Dermis blood vessel endothelial cell (primary cell): ENCODE measurements around the gene PSMG3. TPM values are rescaled to one million over a fixed set of nuclear protein-coding genes. Genes with fewer than 3 reads are reported as not detected.
A peak's percentile ranks its signal among the peaks of the same experiment; 100 is the strongest.

Experiments
- DNase-seq: peaks from one replicate; pipeline ENCODE4 v3.0.0; 2010
- total RNA-seq: library from RNA; depleted of rRNA; stranded (reverse); fragments of >200 nt; gene quantifications from 2 replicates; pipeline ENCODE4 v1.2.3, GENCODE V29; 2014

The PSMG3 gene
- total RNA-seq, 1 donor from 2014 or later = 20.1 TPM

DNA sequence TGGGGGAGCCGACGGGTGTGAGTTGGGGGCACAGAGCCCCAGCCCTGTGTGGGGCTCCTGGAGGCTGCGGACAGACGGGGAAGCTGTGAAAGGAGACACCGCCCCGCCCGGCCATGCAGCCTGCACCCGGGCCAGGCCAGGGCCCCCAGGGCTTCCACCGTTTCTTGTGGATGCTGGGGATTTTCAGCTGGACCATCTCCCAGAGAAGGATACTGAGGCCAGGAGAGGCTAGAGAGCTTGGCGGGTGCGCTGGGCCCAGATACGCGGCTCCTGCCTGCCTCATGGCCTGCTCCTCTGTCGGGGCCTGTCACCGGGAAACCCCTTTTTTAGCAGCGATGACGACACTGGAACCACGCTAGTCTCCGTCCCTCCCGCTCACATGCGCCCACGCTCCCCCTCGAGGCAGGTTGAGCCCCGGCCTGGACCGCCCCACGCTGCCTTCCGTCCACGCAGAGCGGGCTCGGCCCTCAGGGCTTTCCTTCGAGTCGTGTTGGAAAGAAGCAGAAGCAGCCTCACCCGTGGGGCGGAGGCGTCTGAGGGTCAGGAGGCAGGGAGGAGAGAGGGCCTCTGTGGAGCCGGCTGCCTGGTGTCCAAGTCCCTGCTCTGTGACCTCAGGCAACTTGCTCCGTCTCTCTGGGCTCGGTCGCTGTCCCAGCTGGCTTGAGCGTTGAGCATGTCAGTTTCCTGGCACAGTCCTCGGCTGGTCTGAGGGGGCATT is 25.5 kb downstream of the PSMG3 start:
- no peak for DNase-seq

DNA sequence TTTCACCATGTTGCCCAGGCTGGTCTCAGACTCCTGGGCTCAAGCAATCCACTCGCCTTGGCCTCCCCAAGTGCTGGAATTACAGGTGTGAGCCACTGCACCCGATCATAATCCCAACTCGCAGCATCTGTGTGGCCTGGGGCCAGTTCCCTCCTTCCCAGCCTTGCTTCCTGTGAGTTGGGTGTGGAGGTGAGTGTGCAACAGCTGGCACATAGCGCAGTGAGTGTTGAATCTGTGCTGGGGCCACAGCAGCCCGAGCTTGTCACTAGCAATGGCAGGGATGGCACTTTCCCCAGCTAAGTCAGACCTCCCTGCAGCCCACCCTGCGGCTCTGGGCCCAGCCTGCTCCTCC is 26.0 kb downstream of the PSMG3 start:
- no peak for DNase-seq

DNA sequence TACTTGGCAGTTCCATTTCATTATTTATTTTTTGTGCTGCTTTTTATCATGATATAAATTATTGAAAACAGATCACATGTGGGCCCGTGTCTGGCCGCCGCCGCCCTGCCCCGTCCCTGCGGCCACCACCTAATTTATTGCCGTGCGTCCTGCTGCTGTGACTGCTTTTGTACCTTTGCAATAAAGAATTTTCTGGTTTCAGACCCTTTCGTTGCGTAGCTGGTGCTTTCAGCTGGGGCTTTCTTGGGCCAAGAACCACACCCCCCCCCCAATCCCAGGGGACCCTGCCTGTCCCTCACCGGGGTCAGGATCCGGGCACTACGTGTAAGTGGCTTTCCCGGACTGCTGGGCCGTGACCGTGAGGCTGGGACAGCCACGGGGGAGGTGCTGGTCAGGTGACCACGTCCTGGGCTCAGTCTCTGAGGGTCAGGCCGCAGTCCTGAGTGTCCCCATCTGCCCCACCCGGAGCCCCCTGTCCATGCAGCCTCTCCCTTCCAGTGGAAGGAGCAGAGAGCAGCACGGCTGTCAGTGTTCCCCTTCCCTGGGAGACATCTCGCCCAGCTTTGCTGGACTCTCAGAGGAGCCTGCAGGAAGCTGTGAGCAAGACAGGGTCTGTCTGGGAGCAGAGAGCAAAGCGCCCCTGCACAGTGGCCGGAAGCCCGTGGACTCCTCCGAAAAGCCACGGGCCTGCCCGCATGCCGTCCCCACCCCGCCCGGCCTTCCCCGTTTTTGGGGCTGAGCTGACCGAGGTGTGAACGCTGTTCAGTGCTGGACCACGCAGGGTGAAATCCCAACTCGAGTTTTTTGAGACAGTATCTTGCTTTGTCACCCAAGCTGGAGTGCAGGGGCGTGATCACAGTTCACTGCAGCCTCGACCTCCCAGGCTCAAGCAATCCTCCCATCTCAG is 26.7 kb downstream of the PSMG3 start:
- DNase-seq = no peak

DNA sequence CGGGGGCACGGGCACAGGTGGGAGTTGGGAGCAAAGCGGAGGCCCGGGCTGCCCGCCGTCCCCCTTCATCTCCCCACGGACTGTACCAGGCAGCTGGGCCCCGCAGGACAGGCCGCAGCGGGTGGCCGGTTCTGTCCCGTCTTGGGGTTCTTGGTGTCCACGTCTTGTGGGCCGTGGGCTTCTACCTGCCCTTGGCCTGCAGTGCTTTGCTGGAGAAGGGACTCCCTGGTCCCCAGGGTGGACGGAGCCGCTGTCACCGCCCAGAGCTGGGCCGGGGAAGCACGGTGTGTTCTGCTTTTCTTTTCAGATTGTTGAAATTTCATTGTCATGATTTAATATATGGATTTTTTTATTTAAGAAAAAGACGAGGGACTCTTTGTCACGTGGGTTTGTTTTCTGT is 27.5 kb downstream of the PSMG3 start:
- no peak for DNase-seq

DNA sequence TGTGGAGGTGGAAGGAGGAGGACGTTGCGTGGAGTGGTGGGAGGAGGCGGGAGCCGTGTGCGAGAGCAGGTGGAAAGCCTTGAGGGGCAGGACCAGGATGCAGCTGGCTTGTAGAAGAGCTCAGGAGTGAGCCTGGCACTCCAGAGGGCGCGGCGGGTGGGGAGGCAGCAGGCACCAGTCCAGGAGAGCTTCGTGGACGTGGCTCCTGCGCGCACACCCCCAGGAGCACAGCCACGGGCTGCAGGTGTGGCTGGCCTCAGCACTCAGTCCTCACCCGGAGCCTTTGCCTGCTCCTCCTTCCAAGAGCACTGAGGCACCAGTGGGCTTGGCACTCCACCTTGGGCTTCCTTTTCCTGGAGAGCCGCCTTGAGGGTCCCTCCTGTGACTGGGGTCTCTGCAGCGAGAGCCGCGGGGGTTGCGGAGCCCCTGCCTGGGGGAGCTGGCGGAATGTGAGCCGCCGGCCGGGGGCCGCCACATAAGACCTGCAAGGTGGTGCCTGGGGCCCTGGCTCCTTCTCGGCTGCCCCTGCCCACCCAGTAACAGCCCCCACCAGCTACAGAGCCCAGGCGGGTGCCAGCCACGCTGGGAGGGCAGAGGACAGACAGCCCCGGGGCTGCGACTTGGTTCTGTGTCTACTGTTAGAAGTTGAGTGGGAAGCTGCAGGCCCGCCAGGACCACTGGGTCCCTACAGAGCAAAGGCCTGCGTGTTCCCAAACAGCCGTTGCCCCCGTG is 28.2 kb downstream of the PSMG3 start:
- no peak for DNase-seq

DNA sequence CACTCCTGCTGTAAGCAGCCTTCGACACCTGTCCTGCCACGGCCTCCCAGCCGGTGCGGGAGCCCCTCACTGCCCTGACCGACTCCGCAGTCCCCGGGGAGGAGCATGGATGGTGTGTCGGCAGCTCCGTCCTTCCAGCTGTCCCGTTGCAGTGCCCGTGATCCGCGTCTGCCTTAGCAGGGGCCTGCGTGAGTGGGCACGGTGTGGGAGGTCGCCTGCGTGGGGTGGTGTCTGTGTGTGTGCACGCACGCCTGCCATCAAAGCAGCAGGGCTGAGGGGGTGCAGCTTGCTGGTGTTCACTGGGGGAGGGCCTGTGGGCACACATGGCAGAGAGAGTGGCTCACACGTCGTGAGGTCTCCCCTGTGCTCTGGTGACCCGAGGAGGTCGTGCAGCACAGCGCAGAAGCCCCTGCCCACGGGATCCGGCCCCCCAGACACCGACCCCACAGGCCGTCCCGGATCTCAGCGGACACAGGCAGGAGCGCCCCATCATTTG is 29.0 kb downstream of the PSMG3 start:
- DNase-seq = no peak

DNA sequence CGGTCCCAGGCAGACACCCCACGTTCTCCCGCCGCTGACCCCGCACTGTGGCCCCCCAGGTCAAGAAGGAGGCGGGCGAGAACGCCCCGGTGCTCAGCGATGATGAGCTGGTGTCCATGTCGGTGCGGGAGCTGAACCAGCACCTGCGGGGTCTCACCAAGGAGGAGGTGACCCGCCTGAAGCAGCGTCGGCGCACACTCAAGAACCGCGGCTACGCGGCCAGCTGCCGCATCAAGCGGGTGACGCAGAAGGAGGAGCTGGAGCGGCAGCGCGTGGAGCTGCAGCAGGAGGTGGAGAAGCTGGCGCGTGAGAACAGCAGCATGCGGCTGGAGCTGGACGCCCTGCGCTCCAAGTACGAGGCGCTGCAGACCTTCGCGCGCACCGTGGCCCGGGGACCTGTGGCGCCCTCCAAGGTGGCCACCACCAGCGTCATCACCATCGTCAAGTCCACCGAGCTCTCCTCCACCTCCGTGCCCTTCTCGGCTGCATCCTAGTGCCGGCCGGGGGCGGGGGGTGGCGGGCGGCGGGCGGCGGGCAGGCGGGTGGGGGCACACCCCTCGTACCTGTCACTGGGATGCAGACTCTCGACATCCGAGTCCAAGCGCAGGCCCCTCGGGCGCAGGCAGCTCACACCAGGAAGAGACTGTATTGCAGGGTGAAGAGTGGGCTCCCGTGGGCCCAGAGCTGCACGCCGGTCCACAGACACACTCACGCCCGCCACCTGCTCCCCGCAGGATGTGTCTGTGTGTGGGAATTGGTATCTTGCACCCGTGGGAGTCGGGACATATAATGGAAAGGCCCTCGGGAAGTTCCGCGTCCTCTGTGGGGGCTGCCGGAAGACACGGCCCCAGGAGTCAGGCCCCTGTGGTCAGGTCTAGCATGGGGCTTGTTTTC is 29.7 kb downstream of the PSMG3 start:
- DNase-seq = no peak

DNA sequence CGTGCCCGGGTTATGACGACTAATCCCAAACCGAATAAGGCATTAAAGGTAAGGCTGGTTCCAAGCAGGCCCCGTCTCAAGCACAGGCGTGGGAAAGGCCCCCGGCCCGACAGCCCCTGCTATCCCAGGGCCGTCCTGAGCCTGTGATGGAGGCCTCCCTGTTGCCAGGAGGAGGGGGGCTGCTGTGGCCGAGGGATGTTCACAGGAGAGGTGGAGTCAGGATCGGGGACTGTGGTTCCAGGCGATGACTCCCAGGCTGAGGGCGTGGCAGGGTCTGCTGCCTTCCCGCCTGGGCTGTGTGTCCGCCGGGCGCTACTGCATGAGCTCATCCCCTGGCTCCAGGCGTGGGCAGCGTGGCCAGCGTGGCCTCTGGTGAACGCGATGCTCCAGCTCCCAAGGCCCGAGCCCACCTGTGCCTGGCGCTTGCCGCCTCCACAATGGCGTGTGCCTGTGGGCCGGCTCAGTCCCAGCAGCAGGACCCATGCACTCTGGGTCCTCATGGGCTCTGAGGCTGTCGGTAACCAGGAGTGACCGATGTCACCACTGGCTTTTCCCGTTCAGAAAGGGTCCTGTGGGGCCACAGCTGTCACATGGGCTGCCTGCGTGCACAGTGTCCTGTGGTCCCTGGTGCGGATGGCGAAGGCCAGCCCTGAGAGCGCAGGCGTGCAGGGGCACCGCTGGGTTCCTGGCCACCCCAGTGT is 30.5 kb downstream of the PSMG3 start:
- DNase-seq = no peak

DNA sequence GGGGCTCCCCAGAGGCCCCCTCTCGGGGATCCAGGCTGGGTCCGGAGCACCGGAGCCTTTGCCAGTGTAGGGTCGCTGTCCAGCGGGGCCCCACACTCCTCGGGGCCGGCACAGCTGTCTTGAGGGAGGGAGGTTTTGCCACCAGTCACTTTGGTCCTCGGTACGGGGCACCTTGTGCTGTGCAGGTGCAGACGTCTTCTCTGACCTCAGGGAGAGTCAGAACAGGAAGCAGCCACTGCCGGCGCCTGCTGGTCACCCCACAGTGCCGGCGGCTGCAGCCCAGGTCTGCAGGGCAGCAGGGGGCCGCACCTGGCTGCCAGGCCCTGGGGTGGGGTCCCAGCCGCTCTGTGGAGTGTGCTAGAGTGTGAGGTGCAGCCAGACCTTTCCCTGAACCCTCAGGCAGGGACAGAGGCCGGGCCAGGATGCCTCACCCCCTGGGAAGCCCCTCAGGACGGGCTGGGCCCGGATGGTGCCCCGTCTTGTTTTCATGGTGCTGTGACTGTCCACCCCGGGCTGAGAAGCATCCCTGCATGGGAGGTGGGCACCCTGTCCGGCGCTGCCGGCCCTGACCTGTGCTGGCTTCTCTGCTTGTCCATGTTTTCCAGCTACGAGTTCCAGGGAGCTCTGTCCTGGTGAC is 31.2 kb downstream of the PSMG3 start:
- peak; percentile 42 for DNase-seq

DNA sequence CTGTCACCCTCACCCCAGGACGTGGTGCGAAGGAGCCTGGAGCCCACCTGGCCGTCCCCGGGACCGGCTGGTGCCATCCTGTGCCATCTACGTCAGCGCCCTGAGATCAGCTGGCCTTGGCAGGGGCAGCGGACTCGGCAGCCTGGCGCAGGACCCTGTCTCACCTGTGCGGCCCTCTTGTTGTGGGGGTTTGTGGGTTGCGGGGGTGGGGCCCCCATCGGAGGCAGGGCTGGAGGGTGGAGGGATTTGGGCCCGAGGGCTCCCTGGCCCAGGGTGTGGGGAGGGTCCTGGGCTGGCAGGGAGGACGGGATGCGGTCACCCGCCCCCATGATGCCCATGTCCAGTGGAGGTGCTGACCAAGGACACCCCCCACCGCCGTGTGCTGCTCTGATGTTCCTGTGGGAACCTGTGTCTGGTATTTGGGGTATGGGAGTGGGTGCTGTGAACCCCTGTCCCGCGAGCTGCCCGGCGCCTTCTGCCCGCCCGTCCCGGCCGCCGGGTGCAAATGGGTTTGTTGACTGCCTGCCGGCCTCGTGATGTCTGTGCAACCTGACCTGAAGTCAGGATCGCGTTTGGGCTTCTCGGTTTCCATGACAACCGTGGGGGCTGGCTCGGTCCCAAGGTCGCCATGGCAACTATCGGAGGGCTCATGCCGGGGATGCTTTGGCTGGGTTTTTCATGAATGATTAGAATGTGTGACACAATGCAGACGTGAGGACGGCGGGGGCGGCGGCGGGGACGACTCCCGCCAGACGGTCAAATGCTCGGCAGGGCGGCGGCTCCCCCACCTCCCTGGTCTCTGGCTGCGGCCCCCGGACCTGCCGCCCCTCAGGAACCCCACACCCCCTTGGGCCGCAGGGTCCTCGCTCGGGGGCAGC is 32.1 kb downstream of the PSMG3 start:
- DNase-seq = peak; percentile 99

DNA sequence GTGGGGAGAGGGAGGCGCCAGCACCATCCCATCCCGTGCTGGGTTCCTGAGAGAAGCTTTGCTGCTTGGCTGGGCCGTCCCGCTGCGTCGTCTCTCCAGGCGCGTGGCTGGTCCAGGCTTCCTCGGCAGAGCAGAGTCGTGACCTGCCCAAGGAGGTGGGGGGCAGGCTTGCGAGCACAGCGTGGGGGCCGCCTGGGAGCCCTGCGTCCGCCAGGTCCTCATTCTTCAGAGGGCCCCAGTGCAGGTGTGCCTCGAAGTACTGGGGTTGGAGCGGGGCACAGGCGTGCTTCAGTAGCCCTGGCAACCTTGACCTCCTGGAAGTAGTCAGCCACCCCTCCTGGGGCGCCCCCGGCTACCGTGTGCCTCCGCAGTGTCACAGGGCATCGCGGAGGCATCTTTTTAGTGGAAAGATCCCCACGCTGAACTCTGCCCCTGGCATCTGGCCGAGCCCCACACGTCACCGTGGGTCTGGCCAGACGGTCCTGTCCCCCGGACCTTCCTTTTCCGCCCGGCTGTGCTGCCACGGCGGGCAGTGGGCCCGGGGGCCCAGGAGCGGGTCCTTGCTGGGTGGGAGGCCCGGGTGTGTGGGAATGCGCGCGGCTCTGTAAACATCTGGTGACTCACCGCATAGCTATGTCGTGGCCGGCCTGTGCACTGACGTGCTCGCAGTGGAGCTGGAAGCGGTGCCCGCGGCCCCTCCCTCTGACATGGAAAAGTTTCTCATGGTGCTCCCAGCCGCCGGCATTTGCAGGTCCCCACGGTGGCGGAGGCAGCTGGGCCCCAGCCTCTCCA is 32.9 kb downstream of the PSMG3 start:
- DNase-seq = peak; percentile 99

DNA sequence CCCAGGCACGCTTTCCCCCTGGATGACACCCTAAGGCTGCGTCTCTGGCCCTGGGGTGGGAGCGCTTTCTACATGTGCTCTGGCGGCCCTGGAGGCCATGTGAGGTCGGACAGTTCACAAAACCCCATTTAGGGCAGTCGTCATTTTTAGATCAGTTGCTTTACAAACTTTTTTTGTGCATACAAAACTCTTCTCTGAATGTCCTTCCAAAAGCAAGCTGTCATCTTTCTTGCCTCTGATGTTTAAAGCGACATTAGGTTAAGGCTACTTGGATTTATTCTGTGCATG is 33.4 kb downstream of the PSMG3 start:
- DNase-seq = no peak

DNA sequence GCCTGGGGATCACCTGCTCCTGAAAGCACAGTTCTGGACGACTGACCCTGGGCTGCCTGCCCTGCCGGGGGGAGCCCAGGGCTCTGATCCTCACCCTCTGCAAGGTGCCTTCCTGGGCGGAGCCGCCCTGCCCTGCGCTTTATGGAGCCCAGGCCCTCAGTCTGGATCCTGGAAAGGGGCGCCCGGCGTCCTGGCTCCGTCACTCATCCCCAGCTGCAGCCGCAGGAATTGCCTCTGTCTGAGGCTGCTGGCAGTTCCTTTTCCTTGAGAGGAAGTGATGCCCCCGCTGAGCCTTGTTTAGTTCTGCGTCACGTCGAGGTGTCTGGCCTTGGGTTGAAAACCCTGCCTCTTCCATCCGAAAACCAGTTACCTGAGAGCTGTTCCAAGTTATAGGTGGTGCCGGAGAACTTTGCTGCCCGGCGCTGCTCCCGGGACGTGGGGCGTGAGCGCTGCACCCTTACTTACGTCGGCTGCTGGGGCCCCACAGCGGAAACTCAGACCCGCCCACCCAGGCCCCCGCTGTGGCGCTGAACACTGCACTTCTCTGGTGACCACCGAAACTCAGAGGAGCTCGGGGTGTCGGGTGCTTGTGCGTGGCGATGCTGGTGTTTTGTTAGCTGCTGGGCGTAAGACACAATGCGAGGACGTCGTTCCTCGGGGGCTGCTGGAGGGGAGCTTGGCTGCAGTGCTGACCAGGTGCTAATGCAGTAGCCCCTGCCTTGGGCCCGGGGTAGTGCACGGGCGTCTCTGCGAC is 34.0 kb downstream of the PSMG3 start:
- peak; percentile 80 for DNase-seq

DNA sequence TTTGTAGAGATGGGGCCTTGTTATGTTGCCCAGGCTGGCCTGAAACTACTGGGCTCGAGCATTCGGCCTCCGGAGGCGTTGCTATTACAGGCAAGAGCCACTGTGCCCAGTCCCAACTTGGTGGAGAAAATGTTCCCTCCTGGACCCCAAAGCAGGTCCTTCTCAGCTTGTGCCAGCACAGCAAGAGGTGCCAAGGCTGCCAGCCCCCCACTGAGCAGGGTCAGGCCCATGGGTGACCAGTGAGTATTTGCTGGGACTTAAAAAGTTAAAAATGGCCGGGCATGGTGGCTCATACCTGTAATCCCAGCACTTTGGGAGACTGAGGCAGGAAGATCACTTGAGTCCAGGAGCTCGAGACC is 34.8 kb downstream of the PSMG3 start:
- DNase-seq = no peak

DNA sequence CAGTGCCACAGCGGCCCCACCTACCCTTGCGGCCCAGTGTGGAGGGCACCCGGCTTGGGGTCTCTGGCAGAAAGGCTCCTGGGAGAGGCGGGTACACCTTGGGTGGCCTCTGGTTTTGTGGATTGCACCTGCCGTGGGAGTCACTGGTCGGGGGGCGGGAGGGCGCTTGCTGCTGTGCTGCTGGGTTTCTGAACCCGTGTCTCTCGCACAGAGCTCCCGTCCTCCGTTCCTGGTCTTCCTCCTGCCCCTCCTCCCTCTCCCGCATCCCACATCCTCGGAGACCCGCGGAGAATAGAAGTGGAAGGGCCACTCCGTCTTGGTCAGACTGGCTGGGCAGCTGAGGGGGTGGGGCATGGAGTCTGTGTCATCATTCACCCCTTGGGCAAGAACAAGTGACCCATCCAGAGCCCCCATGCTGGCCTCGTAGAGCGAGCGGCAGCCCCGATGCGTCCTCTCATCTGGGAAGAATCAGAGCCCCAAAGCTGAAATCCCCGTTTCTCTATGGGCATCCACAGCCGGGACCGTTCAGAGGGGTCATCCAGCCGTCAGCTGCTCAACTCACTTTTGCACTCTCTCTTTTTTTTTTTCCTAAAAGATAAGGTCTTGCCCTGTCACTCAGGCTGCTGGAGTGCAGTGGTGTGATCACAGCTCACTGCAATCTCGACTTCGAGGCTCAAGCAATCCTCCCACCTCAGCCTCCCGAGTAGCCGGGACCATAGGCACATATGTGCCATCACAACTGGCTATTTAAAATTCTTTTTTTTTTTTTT is 35.3 kb downstream of the PSMG3 start:
- DNase-seq = no peak

DNA sequence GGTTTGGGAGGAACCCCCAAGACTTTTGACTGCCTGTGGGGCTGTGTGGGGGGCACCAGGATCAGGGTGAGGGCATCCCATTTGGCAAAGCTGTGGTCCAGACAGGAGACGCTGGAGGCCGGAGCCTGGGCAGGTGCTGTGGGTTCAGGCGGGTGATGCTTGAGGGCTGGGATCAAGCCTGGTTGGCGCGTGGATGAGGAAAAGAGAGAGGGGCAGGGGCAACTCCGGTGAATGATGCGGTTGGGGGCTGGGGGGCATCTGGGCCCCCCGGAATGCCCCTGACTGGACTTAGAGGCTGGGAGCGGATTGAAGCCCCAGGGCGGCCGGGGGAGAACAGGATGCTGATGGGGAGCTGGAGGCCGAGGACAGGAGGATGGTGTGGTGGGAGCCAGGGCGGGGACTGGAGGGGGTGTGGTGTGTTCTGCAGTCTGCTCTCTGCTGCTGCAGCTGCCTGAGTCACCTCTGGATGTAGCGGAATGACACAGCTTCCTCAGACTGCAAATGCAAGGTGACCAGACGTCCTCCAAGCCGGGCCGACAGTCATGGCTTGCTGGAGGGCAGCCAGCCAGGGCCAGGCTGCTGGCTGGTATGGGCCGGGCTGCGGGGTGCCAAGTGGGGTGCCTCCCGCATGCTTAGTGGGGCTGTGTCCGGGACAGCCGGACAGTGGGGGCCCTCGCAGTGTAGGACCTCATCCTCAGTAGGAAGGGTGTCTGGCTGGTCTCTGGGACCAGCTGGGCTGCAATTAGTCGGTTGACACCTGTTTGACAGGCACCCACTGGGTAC is 36.1 kb downstream of the PSMG3 start:
- peak; percentile 91 for DNase-seq

DNA sequence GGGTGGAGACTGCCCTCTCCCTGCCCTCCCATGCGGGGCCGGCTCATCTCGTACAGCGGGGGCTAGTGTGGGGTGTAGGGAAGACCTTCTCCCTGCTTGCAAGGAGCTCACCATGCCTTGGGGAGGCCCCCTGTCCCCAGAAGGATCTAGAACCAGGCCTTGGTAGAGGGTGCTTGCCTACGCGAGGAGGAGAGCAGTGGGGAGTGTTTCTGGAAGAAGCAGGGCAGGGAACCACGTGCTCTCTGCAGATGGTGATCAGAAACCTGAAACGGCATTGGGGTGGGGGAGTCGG is 36.6 kb downstream of the PSMG3 start:
- no peak for DNase-seq
